ENCODE results near the gene TMEM132D. TPM values are rescaled to one million over a fixed set of nuclear protein-coding genes. Genes with fewer than 3 reads are reported as not detected.

Gene TMEM132D
- total and polyA plus RNA-seq, 4 donors, result 0.01 to 0.14 (median 0.08) TPM

DNA sequence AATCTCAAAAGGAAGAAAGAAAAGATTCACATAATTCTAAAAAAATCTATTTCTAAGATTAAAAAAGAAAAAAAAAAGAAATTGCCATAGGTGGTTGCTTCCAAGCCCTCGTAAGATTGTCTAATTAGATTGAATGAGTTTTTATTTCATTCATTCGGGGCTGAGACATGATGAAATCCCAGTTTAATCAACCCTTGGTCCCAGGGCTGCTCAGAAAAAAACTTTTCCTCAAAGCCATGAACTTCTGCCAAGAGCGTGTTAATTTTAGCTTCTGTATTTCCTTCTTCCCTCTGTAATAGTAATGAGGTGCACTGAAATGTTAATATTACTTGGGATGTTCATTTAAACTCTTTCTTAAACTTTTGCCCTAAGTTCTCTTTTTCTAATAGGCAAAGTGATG, 62.6 kb downstream of the TMEM132D start:
- H3K4me1 ChIP-seq (ENCODE audit: control insufficient read depth in 4 of 4, insufficient read depth in 4 of 4, low read length in 3 of 4), result no peaks in the 10 kb centered on the region
- no peak for DNase-seq (ENCODE audit: low spot score)
- no peaks in the 10 kb centered on the region for H3K36me3 ChIP-seq (ENCODE audit: control insufficient read depth in 4 of 4, insufficient read depth in 3 of 4, low read depth in 1 of 4, low read length in 3 of 4)
- H3K27me3 ChIP-seq (ENCODE audit: control insufficient read depth in 4 of 4, insufficient read depth in 4 of 4, low read length in 3 of 4), result peaks cover 0 to 7% (median 1%) of the 10 kb centered on the region in 4 donors
- no peaks in the 10 kb centered on the region for H3K9me3 ChIP-seq (ENCODE audit: control insufficient read depth in 4 of 4, low read length in 3 of 4)
- H3K4me3 ChIP-seq (ENCODE audit: low read depth in 1 of 3, low read length in 3 of 3), result no peak overlapping the region
- WGBS, result 54% methylated on average over 3 of the region's 3 CpGs
- no peak overlapping the region for H3K9ac ChIP-seq (ENCODE audit: low read depth in 1 of 2, low read length in 2 of 2)
- H3K27ac ChIP-seq (ENCODE audit: low read depth in 1 of 2, low read length in 2 of 2), result no peak overlapping the region
- TF ChIP-seq HNF4G (IDR thresholded peaks at IDR 0.05), result no peak
- no peak for TF ChIP-seq FOXA1 (IDR thresholded peaks at IDR 0.05)
- no peak for TF ChIP-seq TAF1 (conservative IDR thresholded peaks at IDR 0.05)
- TF ChIP-seq EGR1 (IDR thresholded peaks at IDR 0.05; ENCODE audit: low read depth in 2 of 2), result no peak
- TF ChIP-seq, protein P1, sequence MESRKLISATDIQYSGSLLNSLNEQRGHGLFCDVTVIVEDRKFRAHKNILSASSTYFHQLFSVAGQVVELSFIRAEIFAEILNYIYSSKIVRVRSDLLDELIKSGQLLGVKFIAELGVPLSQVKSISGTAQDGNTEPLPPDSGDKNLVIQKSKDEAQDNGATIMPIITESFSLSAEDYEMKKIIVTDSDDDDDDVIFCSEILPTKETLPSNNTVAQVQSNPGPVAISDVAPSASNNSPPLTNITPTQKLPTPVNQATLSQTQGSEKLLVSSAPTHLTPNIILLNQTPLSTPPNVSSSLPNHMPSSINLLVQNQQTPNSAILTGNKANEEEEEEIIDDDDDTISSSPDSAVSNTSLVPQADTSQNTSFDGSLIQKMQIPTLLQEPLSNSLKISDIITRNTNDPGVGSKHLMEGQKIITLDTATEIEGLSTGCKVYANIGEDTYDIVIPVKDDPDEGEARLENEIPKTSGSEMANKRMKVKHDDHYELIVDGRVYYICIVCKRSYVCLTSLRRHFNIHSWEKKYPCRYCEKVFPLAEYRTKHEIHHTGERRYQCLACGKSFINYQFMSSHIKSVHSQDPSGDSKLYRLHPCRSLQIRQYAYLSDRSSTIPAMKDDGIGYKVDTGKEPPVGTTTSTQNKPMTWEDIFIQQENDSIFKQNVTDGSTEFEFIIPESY (IDR thresholded peaks at IDR 0.05), result no peak
- TF ChIP-seq HNF4A (conservative IDR thresholded peaks at IDR 0.05), result no peak
- TF ChIP-seq, protein P2, sequence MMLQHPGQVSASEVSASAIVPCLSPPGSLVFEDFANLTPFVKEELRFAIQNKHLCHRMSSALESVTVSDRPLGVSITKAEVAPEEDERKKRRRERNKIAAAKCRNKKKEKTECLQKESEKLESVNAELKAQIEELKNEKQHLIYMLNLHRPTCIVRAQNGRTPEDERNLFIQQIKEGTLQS (IDR thresholded peaks at IDR 0.05), result no peak
- TF ChIP-seq, protein P3, sequence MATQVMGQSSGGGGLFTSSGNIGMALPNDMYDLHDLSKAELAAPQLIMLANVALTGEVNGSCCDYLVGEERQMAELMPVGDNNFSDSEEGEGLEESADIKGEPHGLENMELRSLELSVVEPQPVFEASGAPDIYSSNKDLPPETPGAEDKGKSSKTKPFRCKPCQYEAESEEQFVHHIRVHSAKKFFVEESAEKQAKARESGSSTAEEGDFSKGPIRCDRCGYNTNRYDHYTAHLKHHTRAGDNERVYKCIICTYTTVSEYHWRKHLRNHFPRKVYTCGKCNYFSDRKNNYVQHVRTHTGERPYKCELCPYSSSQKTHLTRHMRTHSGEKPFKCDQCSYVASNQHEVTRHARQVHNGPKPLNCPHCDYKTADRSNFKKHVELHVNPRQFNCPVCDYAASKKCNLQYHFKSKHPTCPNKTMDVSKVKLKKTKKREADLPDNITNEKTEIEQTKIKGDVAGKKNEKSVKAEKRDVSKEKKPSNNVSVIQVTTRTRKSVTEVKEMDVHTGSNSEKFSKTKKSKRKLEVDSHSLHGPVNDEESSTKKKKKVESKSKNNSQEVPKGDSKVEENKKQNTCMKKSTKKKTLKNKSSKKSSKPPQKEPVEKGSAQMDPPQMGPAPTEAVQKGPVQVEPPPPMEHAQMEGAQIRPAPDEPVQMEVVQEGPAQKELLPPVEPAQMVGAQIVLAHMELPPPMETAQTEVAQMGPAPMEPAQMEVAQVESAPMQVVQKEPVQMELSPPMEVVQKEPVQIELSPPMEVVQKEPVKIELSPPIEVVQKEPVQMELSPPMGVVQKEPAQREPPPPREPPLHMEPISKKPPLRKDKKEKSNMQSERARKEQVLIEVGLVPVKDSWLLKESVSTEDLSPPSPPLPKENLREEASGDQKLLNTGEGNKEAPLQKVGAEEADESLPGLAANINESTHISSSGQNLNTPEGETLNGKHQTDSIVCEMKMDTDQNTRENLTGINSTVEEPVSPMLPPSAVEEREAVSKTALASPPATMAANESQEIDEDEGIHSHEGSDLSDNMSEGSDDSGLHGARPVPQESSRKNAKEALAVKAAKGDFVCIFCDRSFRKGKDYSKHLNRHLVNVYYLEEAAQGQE (IDR thresholded peaks at IDR 0.05), result no peak

DNA sequence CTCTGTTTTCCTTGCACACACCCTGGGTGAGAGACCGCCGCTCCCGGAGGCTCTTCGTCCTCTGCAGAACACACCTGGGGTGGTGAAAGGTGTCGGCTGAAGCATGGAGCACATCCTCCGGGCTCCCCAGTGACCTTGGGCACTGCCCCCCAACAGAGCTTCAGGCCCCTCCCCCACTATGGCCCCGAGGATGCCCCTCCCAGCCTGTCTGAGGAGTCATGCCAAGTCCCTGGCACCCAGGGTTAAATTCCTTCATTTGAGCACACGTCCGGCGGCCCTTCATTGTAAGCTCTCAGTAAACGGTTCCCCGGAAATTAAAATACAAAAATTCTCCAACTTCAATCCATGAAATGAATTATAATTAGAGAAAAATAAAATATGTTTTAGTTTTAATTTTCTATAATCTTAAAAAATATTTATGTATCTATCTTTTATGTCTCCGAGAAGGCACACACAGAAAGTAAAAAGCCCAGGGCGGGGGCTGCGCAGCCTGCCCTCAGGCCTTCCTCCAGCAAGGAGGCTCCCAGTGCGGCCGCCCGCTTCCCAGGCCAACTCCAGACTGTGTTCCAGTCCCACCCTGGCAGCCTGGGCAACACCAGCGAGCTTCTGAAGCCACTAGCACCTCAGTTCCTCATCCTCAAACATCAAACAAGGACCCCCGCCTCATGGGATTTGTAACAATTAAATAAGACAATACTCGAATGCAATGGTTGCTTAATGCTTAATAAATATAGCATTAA, 63.5 kb downstream of the TMEM132D start:
- H3K4me3 ChIP-seq (ENCODE audit: low read depth in 1 of 3, low read length in 3 of 3), result no peak overlapping the region
- H3K9me3 ChIP-seq (ENCODE audit: control insufficient read depth in 4 of 4, low read length in 3 of 4), result peaks cover 0 to 3% (median 0%) of the 10 kb centered on the region in 4 donors
- 79% methylated on average over 21 of the region's 21 CpGs for WGBS
- H3K27me3 ChIP-seq (ENCODE audit: control insufficient read depth in 4 of 4, insufficient read depth in 4 of 4, low read length in 3 of 4), result peaks cover 0 to 7% (median 1%) of the 10 kb centered on the region in 4 donors
- no peaks in the 10 kb centered on the region for H3K4me1 ChIP-seq (ENCODE audit: control insufficient read depth in 4 of 4, insufficient read depth in 4 of 4, low read length in 3 of 4)
- no peaks in the 10 kb centered on the region for H3K36me3 ChIP-seq (ENCODE audit: control insufficient read depth in 4 of 4, insufficient read depth in 3 of 4, low read depth in 1 of 4, low read length in 3 of 4)
- no peak overlapping the region for H3K9ac ChIP-seq (ENCODE audit: low read depth in 1 of 2, low read length in 2 of 2)
- no peak for DNase-seq (ENCODE audit: low spot score)
- no peak overlapping the region for H3K27ac ChIP-seq (ENCODE audit: low read depth in 1 of 2, low read length in 2 of 2)
- TF ChIP-seq, protein P4, sequence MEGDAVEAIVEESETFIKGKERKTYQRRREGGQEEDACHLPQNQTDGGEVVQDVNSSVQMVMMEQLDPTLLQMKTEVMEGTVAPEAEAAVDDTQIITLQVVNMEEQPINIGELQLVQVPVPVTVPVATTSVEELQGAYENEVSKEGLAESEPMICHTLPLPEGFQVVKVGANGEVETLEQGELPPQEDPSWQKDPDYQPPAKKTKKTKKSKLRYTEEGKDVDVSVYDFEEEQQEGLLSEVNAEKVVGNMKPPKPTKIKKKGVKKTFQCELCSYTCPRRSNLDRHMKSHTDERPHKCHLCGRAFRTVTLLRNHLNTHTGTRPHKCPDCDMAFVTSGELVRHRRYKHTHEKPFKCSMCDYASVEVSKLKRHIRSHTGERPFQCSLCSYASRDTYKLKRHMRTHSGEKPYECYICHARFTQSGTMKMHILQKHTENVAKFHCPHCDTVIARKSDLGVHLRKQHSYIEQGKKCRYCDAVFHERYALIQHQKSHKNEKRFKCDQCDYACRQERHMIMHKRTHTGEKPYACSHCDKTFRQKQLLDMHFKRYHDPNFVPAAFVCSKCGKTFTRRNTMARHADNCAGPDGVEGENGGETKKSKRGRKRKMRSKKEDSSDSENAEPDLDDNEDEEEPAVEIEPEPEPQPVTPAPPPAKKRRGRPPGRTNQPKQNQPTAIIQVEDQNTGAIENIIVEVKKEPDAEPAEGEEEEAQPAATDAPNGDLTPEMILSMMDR (IDR thresholded peaks at IDR 0.05; ENCODE audit: low read depth, low read length, missing input control), result no peak
- no peak for TF ChIP-seq HNF4G (IDR thresholded peaks at IDR 0.05)
- TF ChIP-seq, protein P5, sequence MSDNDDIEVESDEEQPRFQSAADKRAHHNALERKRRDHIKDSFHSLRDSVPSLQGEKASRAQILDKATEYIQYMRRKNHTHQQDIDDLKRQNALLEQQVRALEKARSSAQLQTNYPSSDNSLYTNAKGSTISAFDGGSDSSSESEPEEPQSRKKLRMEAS (IDR thresholded peaks at IDR 0.05), result no peak
- TF ChIP-seq RXRA (IDR thresholded peaks at IDR 0.05), result no peak
- no peak for TF ChIP-seq FOXA2 (IDR thresholded peaks at IDR 0.05)
- TF ChIP-seq FOXA1 (IDR thresholded peaks at IDR 0.05), result no peak
- TF ChIP-seq, protein P1 (IDR thresholded peaks at IDR 0.05), result no peak
- TF ChIP-seq, protein P2 (IDR thresholded peaks at IDR 0.05), result no peak
- TF ChIP-seq NR2F2 (IDR thresholded peaks at IDR 0.05), result no peak
- no peak for TF ChIP-seq YY1 (IDR thresholded peaks at IDR 0.05)
- TF ChIP-seq GABPA (IDR thresholded peaks at IDR 0.05 in 1 of 2, conservative IDR thresholded peaks at IDR 0.05 in 1 of 2), result no peak
- TF ChIP-seq EGR1 (IDR thresholded peaks at IDR 0.05; ENCODE audit: low read depth in 2 of 2), result no peak
- no peak for TF ChIP-seq HNF4A (conservative IDR thresholded peaks at IDR 0.05)
- no peak for TF ChIP-seq SP1 (IDR thresholded peaks at IDR 0.05)
- TF ChIP-seq TAF1 (conservative IDR thresholded peaks at IDR 0.05), result no peak

Data from liver (tissue), 9 donors.